Cardiac septum (tissue), 1 donor: ENCODE results near the gene GLCE. TPM values are rescaled to one million over a fixed set of nuclear protein-coding genes. Genes with fewer than 3 reads are reported as not detected.

Experiments used
- DNase-seq: peaks from one replicate; pipeline ENCODE4 v3.0.0-alpha.2; 2020; ENCODE audit warnings: low spot score
- intact Hi-C: fragments of 100-400 bp; cut with DNase I; formaldehyde crosslinking; loops from one replicate; pipeline ENCODE4 v1.14.0; 2022
- total RNA-seq: library from RNA; stranded (reverse); fragmentation: NEBNext Ultra II Directional; extraction: Animal tissue kit (Norgen Biotek cat#: 25700); gene quantifications from one replicate; pipeline ENCODE4 v1.2.1, GENCODE V29; 2021
- donor health status: DM: no; HTN: no; CAD: no.

GLCE gene
- total RNA-seq, 1 donor from 2014 or later: 6.2 TPM

GRCh38 chr15:69305204-69305931, 144.9 kb downstream of the GLCE start:
- intact Hi-C loops: no loop called here
- no peak for DNase-seq

GRCh38 chr15:69305933-69306568, 145.6 kb downstream of the GLCE start:
- DNase-seq: no peak
- intact Hi-C loops: no loop called here

- intact Hi-C loops: no loop called here
- peak; percentile 19 for DNase-seq
These were observed 147.5 kb downstream of the GLCE start for GRCh38 chr15:69307939-69308338.

- DNase-seq: no peak
- intact Hi-C loops: no loop called here
These were observed 148.5 kb downstream of the GLCE start for GRCh38 chr15:69308949-69309348.

GRCh38 chr15:69311319-69311721, 150.9 kb downstream of the GLCE start:
- intact Hi-C loops: no loop called here
- peak; percentile 20 for DNase-seq

- DNase-seq: no peak
- intact Hi-C loops: no loop called here
These were observed 153.1 kb downstream of the GLCE start for GRCh38 chr15:69313432-69314000.

GRCh38 chr15:69314131-69314530, 153.7 kb downstream of the GLCE start:
- no peak for DNase-seq
- intact Hi-C loops: no loop called here

- intact Hi-C loops: no loop called here
- DNase-seq: no peak
These were observed 154.3 kb downstream of the GLCE start for GRCh38 chr15:69314736-69315135.

- DNase-seq: peak; percentile 36
- intact Hi-C loops: no loop called here
These were observed 155.1 kb downstream of the GLCE start for GRCh38 chr15:69315402-69316110.

- intact Hi-C loops: no loop called here
- DNase-seq: no peak
These were observed 155.9 kb downstream of the GLCE start for GRCh38 chr15:69316291-69316690.

GRCh38 chr15:69317392-69317841, 157.0 kb downstream of the GLCE start:
- intact Hi-C loops: no loop called here
- no peak for DNase-seq

GRCh38 chr15:69318033-69318432, 157.6 kb downstream of the GLCE start:
- no peak for DNase-seq
- intact Hi-C loops: no loop called here

- no peak for DNase-seq
- intact Hi-C loops: no loop called here
These were observed 159.2 kb downstream of the GLCE start for GRCh38 chr15:69319384-69320375.

- no peak for DNase-seq
- intact Hi-C loops: no loop called here
These were observed 160.6 kb downstream of the GLCE start for GRCh38 chr15:69320977-69321554.

Other genes starting within 250 kb of the GLCE start
- gene SPESP1, start 230.1 kb upstream of the GLCE start, total RNA-seq: 1.8 TPM
- gene NOX5, start 145.9 kb upstream of the GLCE start, total RNA-seq: not detected
- 0.16 TPM for gene PAQR5, start 138.3 kb downstream of the GLCE start, total RNA-seq